H54 (cell line): ENCODE results near the gene TRIM13.
"Not testable (repeated sequence)": the region's sequence is repeated elsewhere in the genome, so short reads cannot be mapped to it uniquely, and the experiment has no call there.

Source experiments
- DNase-seq: peaks from one replicate; pipeline ENCODE4 v3.0.0; 2011; ENCODE audit warnings: low spot score, mixed read lengths; ENCODE audit not compliant: insufficient read length
- FAIRE-seq: peaks from 3 replicates; lab custom pipeline; 2011; peaks lifted over from hg19 to GRCh38; lab: Jason Lieb, UNC
- POLR2A ChIP-seq: IDR thresholded peaks from 2 replicates; pipeline ENCODE4 v1.6.1; 2011; ENCODE audit warnings: low read depth, mild to moderate bottlenecking, low read length

Gene TRIM13

GRCh38 chr13:49980266-49980665 is 16.6 kb upstream of the TRIM13 start:
- TF ChIP-seq POLR2A: no peak
- no peak for FAIRE-seq

DNA sequence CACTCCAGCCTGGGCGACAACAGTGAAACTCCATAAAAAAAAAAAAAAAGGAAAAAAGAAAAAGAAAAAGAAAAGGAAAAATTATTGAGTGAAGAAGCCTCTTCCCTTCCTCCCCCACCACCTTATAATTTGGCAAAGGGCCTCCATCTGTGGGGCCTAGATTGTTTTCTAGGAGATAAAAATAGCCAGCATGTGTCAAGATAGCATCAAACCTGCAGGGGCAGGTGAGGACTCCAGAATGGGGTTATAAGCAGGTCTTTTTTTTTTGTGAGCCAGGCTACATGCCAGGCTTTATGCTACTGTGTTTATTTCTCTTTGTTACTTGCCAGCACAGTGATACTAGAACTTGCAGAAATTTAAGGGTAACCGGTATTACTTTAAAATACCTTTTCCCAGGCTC is 11.7 kb upstream of the TRIM13 start:
- FAIRE-seq (no peak), DNase-seq (no peak)
- TF ChIP-seq POLR2A: no peak

More at GRCh38 chr13:49980266-49980665, 16.6 kb upstream of the TRIM13 start:
- DNase-seq: no peak

DNA sequence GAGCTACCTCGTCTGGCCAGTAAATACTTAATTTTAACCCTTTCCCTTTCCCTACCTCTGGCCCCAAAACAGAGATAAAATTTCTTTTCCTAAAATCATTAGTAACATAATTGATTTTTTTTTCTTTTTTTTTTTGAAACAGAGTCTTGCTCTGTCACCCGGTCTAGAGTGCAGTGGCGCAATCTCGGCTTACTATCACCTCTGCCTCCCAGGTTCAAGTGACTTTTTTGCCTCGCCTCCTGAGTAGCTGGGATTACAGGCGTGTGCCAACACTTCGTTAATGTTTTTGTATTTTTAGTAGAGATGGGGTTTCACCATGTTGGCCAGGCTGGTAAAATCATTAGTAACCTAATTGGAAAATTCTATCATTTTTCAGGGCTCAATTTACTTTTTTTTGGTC is 10.4 kb upstream of the TRIM13 start:
- no peak for TF ChIP-seq POLR2A
- no peak for FAIRE-seq

DNA sequence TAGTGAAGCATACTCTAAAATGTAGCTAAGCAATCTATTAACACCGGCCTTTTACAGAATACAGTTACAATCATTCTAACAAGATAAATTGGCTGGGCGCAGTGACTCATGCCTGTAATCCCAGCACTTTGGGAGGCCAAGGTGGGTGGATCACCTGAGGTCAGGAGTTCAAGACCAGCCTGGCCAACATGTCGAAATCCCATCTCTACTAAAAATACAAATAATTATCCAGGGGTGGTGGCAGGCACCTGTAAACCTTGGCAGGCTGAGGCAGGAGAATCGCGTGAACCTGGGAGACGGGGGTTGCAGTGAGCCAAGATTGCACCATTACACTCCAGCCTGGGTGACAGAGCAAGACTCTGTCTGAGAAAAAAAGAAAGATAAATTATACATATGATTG is 6.2 kb upstream of the TRIM13 start:
- DNase-seq, FAIRE-seq: not testable (repeated sequence)

More for the DNA sequence above, 10.4 kb upstream of the TRIM13 start:
- no peak for DNase-seq

DNA sequence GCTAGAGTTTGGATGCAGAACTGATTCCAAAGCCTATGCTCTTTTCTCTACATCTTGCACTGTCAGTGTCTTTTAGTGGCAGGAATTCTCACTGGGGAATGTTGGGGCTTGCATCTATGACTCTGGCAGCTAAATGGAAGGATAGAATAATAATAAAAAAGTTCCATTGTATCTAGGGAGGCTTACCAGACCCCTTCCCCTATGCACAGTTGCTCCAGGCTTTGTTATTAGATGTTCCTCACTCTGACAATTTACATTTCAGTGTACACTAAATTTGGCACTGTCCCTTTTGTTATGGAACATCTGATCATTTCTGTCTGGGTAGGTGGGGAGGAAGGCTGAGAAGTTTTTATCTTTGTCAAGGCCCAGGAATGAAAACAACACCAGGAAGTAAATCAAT is 3.7 kb upstream of the TRIM13 start:
- TF ChIP-seq POLR2A: no peak
- no peak for DNase-seq
- FAIRE-seq: no peak

- TF ChIP-seq POLR2A: no peak
- FAIRE-seq (no peak), DNase-seq (no peak)
Measured at GRCh38 chr13:49993666-49994065, 3.2 kb upstream of the TRIM13 start.

DNA sequence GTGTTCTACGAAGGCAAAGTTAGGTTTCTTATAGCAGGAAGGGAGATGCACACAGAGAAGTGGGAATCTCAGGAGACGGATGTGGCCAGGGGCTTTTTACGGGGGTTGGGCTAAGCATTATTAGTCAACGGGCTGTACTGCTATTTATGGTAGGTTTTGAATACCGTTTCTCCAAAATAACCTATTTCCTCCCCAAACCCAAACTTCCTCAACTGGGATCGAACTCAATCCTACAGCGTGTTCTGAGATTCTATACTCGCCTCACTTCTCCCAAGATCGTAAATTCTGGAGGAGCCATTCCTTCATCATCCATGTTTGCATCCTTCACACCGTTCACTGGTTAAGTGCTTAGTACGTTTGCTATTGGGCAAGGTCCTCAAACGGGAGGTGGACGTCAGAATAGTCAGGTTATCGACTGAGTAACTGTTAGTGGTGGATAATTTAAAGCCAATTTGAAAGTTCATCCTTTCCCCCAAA is 1.2 kb upstream of the TRIM13 start:
- FAIRE-seq (no peak), DNase-seq (no peak)
- no peak for TF ChIP-seq POLR2A

- peak; percentile 62 for TF ChIP-seq POLR2A
- peak; percentile 66 for DNase-seq
- no peak for FAIRE-seq
Measured at GRCh38 chr13:49996161-49996915, 504 bp upstream of the TRIM13 start.

- FAIRE-seq: no peak
- no peak for TF ChIP-seq POLR2A
- DNase-seq: no peak
Measured at GRCh38 chr13:49997955-49998354, 1.1 kb downstream of the TRIM13 start.

- no peak for DNase-seq
- FAIRE-seq: no peak
- TF ChIP-seq POLR2A: no peak
Measured at GRCh38 chr13:49998714-49999624, 2.1 kb downstream of the TRIM13 start.

- FAIRE-seq: no peak
- DNase-seq: no peak
- TF ChIP-seq POLR2A: no peak
Measured at GRCh38 chr13:50001287-50001686, 4.4 kb downstream of the TRIM13 start.

DNA sequence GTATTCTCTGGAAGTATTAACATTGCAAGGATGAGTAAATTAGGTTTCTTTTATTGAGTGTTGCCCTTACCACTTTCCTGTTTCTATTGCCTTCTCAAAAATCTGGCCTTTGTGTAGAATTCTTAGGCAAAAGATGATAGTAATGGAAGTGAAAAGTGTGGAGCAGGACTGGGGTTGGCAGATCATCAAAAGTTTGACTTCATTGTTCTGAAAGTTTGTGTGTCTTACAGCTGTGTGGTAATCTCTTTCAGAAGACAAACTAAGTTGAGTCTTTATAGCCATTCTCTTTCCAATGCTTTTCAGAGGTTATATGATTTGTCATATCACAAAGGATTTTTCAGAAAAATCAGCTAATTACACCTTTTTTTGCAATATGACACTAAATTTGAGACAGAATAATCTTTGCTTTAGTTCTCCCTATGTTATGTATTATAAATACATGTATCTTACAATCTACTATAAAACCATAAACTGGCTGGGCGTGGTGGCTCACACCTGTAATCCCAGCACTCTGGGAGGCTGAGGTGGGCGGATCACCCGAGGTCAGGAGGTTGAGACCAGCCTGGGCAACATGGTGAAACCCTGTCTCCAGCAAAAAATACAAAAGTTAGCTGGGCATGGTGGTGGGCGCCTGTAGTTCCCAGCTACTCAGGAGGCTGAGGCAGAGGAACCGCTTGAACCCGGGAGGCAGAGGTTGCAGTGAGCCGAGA is 9.7 kb downstream of the TRIM13 start:
- DNase-seq: no peak
- no peak for FAIRE-seq
- no peak for TF ChIP-seq POLR2A

GRCh38 chr13:50011461-50011860 is 14.6 kb downstream of the TRIM13 start:
- no peak for FAIRE-seq
- TF ChIP-seq POLR2A: no peak

More at GRCh38 chr13:50011461-50011860, 14.6 kb downstream of the TRIM13 start:
- DNase-seq: no peak
